ENCODE results near the gene SMIM43. TPM values are rescaled to one million over a fixed set of nuclear protein-coding genes. Genes with fewer than 3 reads are reported as not detected.

SMIM43 gene
- 0.33 TPM for polyA plus RNA-seq (2013, experiment 1 of 4)
- polyA plus RNA-seq (2013, experiment 2 of 4): 0.50 TPM
- polyA plus RNA-seq (2013, experiment 3 of 4): 0.32 TPM
- polyA plus RNA-seq (2013, experiment 4 of 4): 0.45 TPM

GRCh38 chr4:121764702-121765367, at the start of gene SMIM43:
Gene SMIM43, minus strand, starts transcription at chr4:121765164. Its CDS starts 59 bp downstream, at chr4:121765105.
- Histone ChIP-seq H3K9me3 (ENCODE audit: control insufficient read depth, low read length) (no peaks in the 10 kb centered on the region), H3K4me3 (ENCODE audit: insufficient read depth, low read depth, low read length) (peak within 1 kb of the TSS; percentile 42), H3K27ac (ENCODE audit: insufficient read depth, low read depth, low read length, poor library complexity, severe bottlenecking) (no peak within 1 kb of the TSS), H3K27me3 (ENCODE audit: control insufficient read depth, insufficient read depth, low read length, poor library complexity, severe bottlenecking) (peaks cover 48% of the 10 kb centered on the region), H3K36me3 (ENCODE audit: control insufficient read depth, insufficient read depth, low read length) (no peaks in the 10 kb centered on the region), H3K4me1 (ENCODE audit: control insufficient read depth, insufficient read depth, low read length) (peaks cover 5% of the 10 kb centered on the region)
- WGBS, 2 experiments: 1% methylated on average over 75 of the region's 75 CpGs

- Histone ChIP-seq H3K4me1 (ENCODE audit: control insufficient read depth, insufficient read depth, low read length) (no peaks in the 10 kb centered on the region), H3K36me3 (ENCODE audit: control insufficient read depth, insufficient read depth, low read length) (peaks cover 60% of the 10 kb centered on the region), H3K4me3 (ENCODE audit: insufficient read depth, low read depth, low read length) (no peak overlapping the region), H3K27me3 (ENCODE audit: control insufficient read depth, insufficient read depth, low read length, poor library complexity, severe bottlenecking) (no peaks in the 10 kb centered on the region), H3K9me3 (ENCODE audit: control insufficient read depth, low read length) (no peaks in the 10 kb centered on the region), H3K27ac (ENCODE audit: insufficient read depth, low read depth, low read length, poor library complexity, severe bottlenecking) (no peak overlapping the region)
- WGBS, 2 experiments: 93 to 100% methylated on average over 1 to 2 of the region's 2 CpGs
Measured at GRCh38 chr4:121814756-121815155, 49.8 kb upstream of the SMIM43 start.

DNA sequence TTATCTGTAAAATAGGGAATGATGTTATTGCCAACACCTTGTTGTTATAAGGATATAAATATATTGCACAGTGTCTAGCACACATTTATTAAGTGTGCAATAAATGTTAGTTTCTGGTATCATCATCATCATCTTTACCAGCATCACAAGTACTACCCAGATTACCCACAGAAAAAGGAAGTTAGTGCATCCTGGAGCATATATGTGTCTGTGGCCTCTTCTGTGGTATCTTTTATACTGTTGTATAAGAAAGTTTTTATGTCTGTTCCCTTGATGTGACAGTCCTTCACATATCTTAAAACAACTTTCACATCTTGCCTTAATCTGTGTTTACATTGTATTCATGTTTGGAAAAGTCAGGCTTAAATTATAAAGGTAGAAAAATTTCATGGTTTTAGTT, 46.2 kb upstream of the SMIM43 start:
- Histone ChIP-seq H3K4me3 (ENCODE audit: insufficient read depth, low read depth, low read length) (no peak overlapping the region), H3K9me3 (ENCODE audit: control insufficient read depth, low read length) (no peaks in the 10 kb centered on the region), H3K4me1 (ENCODE audit: control insufficient read depth, insufficient read depth, low read length) (no peaks in the 10 kb centered on the region), H3K27ac (ENCODE audit: insufficient read depth, low read depth, low read length, poor library complexity, severe bottlenecking) (no peak overlapping the region), H3K36me3 (ENCODE audit: control insufficient read depth, insufficient read depth, low read length) (peaks cover 66% of the 10 kb centered on the region), H3K27me3 (ENCODE audit: control insufficient read depth, insufficient read depth, low read length, poor library complexity, severe bottlenecking) (no peaks in the 10 kb centered on the region)

GRCh38 chr4:121806411-121806810, 41.4 kb upstream of the SMIM43 start:
- Histone ChIP-seq H3K9me3 (ENCODE audit: control insufficient read depth, low read length) (no peaks in the 10 kb centered on the region), H3K27me3 (ENCODE audit: control insufficient read depth, insufficient read depth, low read length, poor library complexity, severe bottlenecking) (no peaks in the 10 kb centered on the region), H3K36me3 (ENCODE audit: control insufficient read depth, insufficient read depth, low read length) (peaks cover 62% of the 10 kb centered on the region), H3K4me3 (ENCODE audit: insufficient read depth, low read depth, low read length) (no peak overlapping the region), H3K4me1 (ENCODE audit: control insufficient read depth, insufficient read depth, low read length) (peaks cover 5% of the 10 kb centered on the region), H3K27ac (ENCODE audit: insufficient read depth, low read depth, low read length, poor library complexity, severe bottlenecking) (no peak overlapping the region)
- 86 to 97% methylated on average over 4 of the region's 4 CpGs for WGBS, 2 experiments

DNA sequence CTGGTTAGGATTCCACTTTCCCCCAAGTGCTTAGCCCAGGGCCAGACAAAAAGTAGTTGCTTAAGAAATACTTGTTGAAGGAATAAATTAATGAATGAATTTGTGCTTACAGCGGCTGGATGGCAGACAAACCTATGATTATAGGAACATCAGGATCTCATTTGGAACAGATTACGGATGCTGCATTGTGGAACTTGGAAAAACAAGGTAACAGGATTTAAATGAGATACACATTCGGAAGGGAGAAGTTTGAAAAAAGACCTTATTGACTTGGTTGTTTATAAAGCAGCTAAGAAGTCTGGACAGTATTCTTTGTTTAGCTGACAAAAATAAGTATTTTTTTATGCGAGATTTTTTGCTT, 36.7 kb upstream of the SMIM43 start:
- WGBS, 2 experiments: 24% methylated on average over 4 of the region's 4 CpGs

GRCh38 chr4:121800961-121801714, 36.2 kb upstream of the SMIM43 start, which contains the start of gene EXOSC9:
Gene EXOSC9, plus strand, starts transcription at chr4:121801323. Its CDS starts 102 bp downstream, at chr4:121801425.
- Histone ChIP-seq H3K36me3 (ENCODE audit: control insufficient read depth, insufficient read depth, low read length) (peaks cover 24% of the 10 kb centered on the region), H3K4me3 (ENCODE audit: insufficient read depth, low read depth, low read length) (peak within 1 kb of the TSS; percentile 78), H3K27ac (ENCODE audit: insufficient read depth, low read depth, low read length, poor library complexity, severe bottlenecking) (peak within 1 kb of the TSS; percentile 47), H3K4me1 (ENCODE audit: control insufficient read depth, insufficient read depth, low read length) (peaks cover 5% of the 10 kb centered on the region), H3K9me3 (ENCODE audit: control insufficient read depth, low read length) (no peaks in the 10 kb centered on the region), H3K27me3 (ENCODE audit: control insufficient read depth, insufficient read depth, low read length, poor library complexity, severe bottlenecking) (no peaks in the 10 kb centered on the region)
- 2% methylated on average over 48 of the region's 48 CpGs for WGBS, 2 experiments

More for the DNA sequence above, 36.7 kb upstream of the SMIM43 start:
- Histone ChIP-seq H3K27me3 (ENCODE audit: control insufficient read depth, insufficient read depth, low read length, poor library complexity, severe bottlenecking) (no peaks in the 10 kb centered on the region), H3K36me3 (ENCODE audit: control insufficient read depth, insufficient read depth, low read length) (peaks cover 29% of the 10 kb centered on the region), H3K9me3 (ENCODE audit: control insufficient read depth, low read length) (no peaks in the 10 kb centered on the region), H3K4me1 (ENCODE audit: control insufficient read depth, insufficient read depth, low read length) (peaks cover 5% of the 10 kb centered on the region), H3K4me3 (ENCODE audit: insufficient read depth, low read depth, low read length) (peak overlapping the region; percentile 78), H3K27ac (ENCODE audit: insufficient read depth, low read depth, low read length, poor library complexity, severe bottlenecking) (peak overlapping the region; percentile 47)

GRCh38 chr4:121800638-121800960, 35.6 kb upstream of the SMIM43 start:
- Histone ChIP-seq H3K27ac (ENCODE audit: insufficient read depth, low read depth, low read length, poor library complexity, severe bottlenecking) (peak overlapping the region; percentile 30), H3K36me3 (ENCODE audit: control insufficient read depth, insufficient read depth, low read length) (peaks cover 24% of the 10 kb centered on the region), H3K4me1 (ENCODE audit: control insufficient read depth, insufficient read depth, low read length) (peaks cover 5% of the 10 kb centered on the region), H3K27me3 (ENCODE audit: control insufficient read depth, insufficient read depth, low read length, poor library complexity, severe bottlenecking) (no peaks in the 10 kb centered on the region), H3K4me3 (ENCODE audit: insufficient read depth, low read depth, low read length) (peak overlapping the region; percentile 78), H3K9me3 (ENCODE audit: control insufficient read depth, low read length) (no peaks in the 10 kb centered on the region)
- 78 to 79% methylated on average over 8 of the region's 8 CpGs for WGBS, 2 experiments

DNA sequence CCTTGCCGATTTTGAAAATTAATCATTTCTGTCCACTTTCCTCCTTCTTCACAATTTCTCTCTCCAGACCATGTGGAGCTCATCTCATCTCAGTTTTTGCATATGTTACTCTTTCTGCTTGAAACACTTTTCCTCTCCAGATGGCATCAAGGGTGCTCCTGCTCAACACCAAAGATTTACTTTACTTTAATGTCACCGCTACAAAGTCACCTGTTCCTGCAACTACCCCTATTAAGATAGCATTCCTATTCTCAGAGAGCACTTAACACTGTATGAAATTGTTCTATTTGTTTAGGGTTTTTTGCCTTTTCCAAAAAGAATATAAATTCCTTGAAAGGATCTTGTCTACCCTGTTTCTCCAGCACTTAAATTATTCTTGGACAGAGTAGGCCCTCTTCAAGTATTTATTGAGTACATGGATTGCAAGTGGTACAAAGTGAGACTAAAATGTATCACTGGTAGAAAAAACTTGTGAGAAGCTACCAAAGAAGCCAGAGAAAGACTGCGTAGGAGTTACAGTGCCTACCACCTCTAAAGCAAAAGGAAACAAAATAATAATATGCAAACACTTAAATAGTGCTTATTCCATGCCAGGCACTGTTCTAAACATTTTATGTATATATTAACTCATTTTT, 35.0 kb upstream of the SMIM43 start:
- WGBS, 2 experiments: 93% methylated on average over 3 of the region's 3 CpGs
- Histone ChIP-seq H3K4me3 (ENCODE audit: insufficient read depth, low read depth, low read length) (no peak overlapping the region), H3K27me3 (ENCODE audit: control insufficient read depth, insufficient read depth, low read length, poor library complexity, severe bottlenecking) (no peaks in the 10 kb centered on the region), H3K27ac (ENCODE audit: insufficient read depth, low read depth, low read length, poor library complexity, severe bottlenecking) (no peak overlapping the region), H3K4me1 (ENCODE audit: control insufficient read depth, insufficient read depth, low read length) (peaks cover 5% of the 10 kb centered on the region), H3K9me3 (ENCODE audit: control insufficient read depth, low read length) (no peaks in the 10 kb centered on the region), H3K36me3 (ENCODE audit: control insufficient read depth, insufficient read depth, low read length) (peaks cover 23% of the 10 kb centered on the region)

DNA sequence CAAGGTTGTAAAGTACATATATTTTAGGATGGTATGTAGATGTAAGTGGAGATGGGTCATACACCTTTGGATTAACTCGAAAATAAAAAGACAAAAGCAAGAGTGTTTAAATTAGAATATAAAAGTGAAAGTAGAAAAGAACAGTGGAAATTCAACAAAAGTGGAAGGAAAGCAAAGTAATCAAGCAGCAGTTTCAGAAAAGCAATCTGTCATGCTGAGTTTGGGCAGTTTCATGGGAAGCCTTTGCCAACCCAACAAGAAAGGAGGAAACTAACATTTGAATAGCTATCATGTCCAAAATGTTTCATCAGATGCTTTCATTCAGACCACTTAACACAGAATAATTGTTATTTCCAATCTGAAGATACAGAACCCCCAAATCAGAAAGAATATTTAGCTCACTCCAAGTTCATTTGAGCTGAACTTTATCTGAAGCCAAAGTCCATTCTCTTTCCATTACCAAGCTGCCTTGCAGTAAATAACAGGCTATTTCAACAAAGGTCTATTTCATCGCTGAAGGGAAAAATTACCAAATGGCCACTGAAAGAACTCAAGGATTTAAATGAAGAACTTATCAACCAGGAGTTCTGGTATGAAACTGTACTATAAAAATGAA, 34.4 kb upstream of the SMIM43 start:
- no peak overlapping the region for H3K27ac ChIP-seq (ENCODE audit: insufficient read depth, low read depth, low read length, poor library complexity, severe bottlenecking)

GRCh38 chr4:121796283-121796682, 31.3 kb upstream of the SMIM43 start:
- Histone ChIP-seq H3K4me1 (ENCODE audit: control insufficient read depth, insufficient read depth, low read length) (no peaks in the 10 kb centered on the region), H3K27me3 (ENCODE audit: control insufficient read depth, insufficient read depth, low read length, poor library complexity, severe bottlenecking) (no peaks in the 10 kb centered on the region), H3K27ac (ENCODE audit: insufficient read depth, low read depth, low read length, poor library complexity, severe bottlenecking) (no peak overlapping the region), H3K36me3 (ENCODE audit: control insufficient read depth, insufficient read depth, low read length) (no peaks in the 10 kb centered on the region), H3K4me3 (ENCODE audit: insufficient read depth, low read depth, low read length) (no peak overlapping the region), H3K9me3 (ENCODE audit: control insufficient read depth, low read length) (no peaks in the 10 kb centered on the region)

More for the DNA sequence above, 34.4 kb upstream of the SMIM43 start:
- Histone ChIP-seq H3K9me3 (ENCODE audit: control insufficient read depth, low read length) (no peaks in the 10 kb centered on the region), H3K4me1 (ENCODE audit: control insufficient read depth, insufficient read depth, low read length) (peaks cover 5% of the 10 kb centered on the region), H3K36me3 (ENCODE audit: control insufficient read depth, insufficient read depth, low read length) (peaks cover 16% of the 10 kb centered on the region), H3K4me3 (ENCODE audit: insufficient read depth, low read depth, low read length) (no peak overlapping the region), H3K27me3 (ENCODE audit: control insufficient read depth, insufficient read depth, low read length, poor library complexity, severe bottlenecking) (no peaks in the 10 kb centered on the region)
- WGBS, 2 experiments: 94 to 100% methylated on average over 2 of the region's 2 CpGs

Data from ectodermal cell (in vitro differentiated cells).